ENCODE measurements around the gene SPATC1L.

The SPATC1L gene

GRCh38 chr21:46121286-46122221 is 62.7 kb downstream of the SPATC1L start:
- H3K4me3 ChIP-seq (ENCODE audit: low read depth, low read length), result no peak overlapping the region
- no peak for DNase-seq (ENCODE audit: low read depth)
- TF ChIP-seq CTCF (IDR thresholded peaks at IDR 0.05; ENCODE audit: low read depth, low read length) (no peak), MYC (IDR thresholded peaks at IDR 0.05; ENCODE audit: low read depth, low read length) (no peak), MAX (IDR thresholded peaks at IDR 0.05; ENCODE audit: low read depth, low read length) (no peak), POLR2A (IDR thresholded peaks at IDR 0.05; ENCODE audit: extremely low read depth, insufficient read length) (no peak)

GRCh38 chr21:46120301-46121285 is 63.7 kb downstream of the SPATC1L start:
- H3K4me3 ChIP-seq (ENCODE audit: low read depth, low read length), result no peak overlapping the region
- DNase-seq (ENCODE audit: low read depth), result no peak
- no peak for TF ChIP-seq MAX (IDR thresholded peaks at IDR 0.05; ENCODE audit: low read depth, low read length)
- no peak for TF ChIP-seq POLR2A (IDR thresholded peaks at IDR 0.05; ENCODE audit: extremely low read depth, insufficient read length)
- TF ChIP-seq MYC (IDR thresholded peaks at IDR 0.05; ENCODE audit: low read depth, low read length), result no peak
- TF ChIP-seq CTCF (IDR thresholded peaks at IDR 0.05; ENCODE audit: low read depth, low read length), result no peak

- no peak for TF ChIP-seq MYC (IDR thresholded peaks at IDR 0.05; ENCODE audit: low read depth, low read length)
- no peak for TF ChIP-seq MAX (IDR thresholded peaks at IDR 0.05; ENCODE audit: low read depth, low read length)
- no peak for TF ChIP-seq CTCF (IDR thresholded peaks at IDR 0.05; ENCODE audit: low read depth, low read length)
- TF ChIP-seq POLR2A (IDR thresholded peaks at IDR 0.05; ENCODE audit: extremely low read depth, insufficient read length), result no peak
- H3K4me3 ChIP-seq (ENCODE audit: low read depth, low read length), result no peak overlapping the region
- DNase-seq (ENCODE audit: low read depth), result no peak
Observed at GRCh38 chr21:46119637-46120271, 64.5 kb downstream of the SPATC1L start.

- H3K4me3 ChIP-seq (ENCODE audit: low read depth, low read length), result no peak overlapping the region
- TF ChIP-seq POLR2A (IDR thresholded peaks at IDR 0.05; ENCODE audit: extremely low read depth, insufficient read length) (no peak), CTCF (IDR thresholded peaks at IDR 0.05; ENCODE audit: low read depth, low read length) (no peak), MAX (IDR thresholded peaks at IDR 0.05; ENCODE audit: low read depth, low read length) (no peak), MYC (IDR thresholded peaks at IDR 0.05; ENCODE audit: low read depth, low read length) (no peak)
- DNase-seq (ENCODE audit: low read depth), result no peak
Observed at GRCh38 chr21:46119144-46119636, 65.1 kb downstream of the SPATC1L start.

All from NB4 (cell line).